HG03196 (cell line): ENCODE results near the gene FIG4.
"Not testable (repeated sequence)": the region's sequence is repeated elsewhere in the genome, so short reads cannot be mapped to it uniquely, and the experiment has no call there.

Source experiments
- ATAC-seq: cut with Tn5 transposase; IDR thresholded peaks from one replicate; pipeline ENCODE4 v1.9.1; 2021; ENCODE audit not compliant: unreplicated experiment

Gene FIG4

GRCh38 chr6:109690737-109691621, at the start of gene FIG4, which contains the start of gene AK9:
FIG4 (plus strand) TSS chr6:109691296; CDS start chr6:109691436, 140 bp downstream.
AK9 (minus strand) TSS chr6:109691202; CDS start chr6:109675745, 15,457 bp downstream.
- ATAC-seq = peak; percentile 96

GRCh38 chr6:109644131-109644530, 47.0 kb upstream of the FIG4 start:
- ATAC-seq = no peak

GRCh38 chr6:109653264-109653663, 37.8 kb upstream of the FIG4 start:
- ATAC-seq = no peak

GRCh38 chr6:109655761-109656262, 35.3 kb upstream of the FIG4 start:
- ATAC-seq = no peak

GRCh38 chr6:109660526-109661320, 30.4 kb upstream of the FIG4 start:
- no peak for ATAC-seq

GRCh38 chr6:109662192-109662591, 28.9 kb upstream of the FIG4 start:
- ATAC-seq = no peak

GRCh38 chr6:109669811-109670210, 21.3 kb upstream of the FIG4 start:
- ATAC-seq = no peak

GRCh38 chr6:109671733-109672132, 19.4 kb upstream of the FIG4 start:
- no peak for ATAC-seq

GRCh38 chr6:109672175-109672574, 18.9 kb upstream of the FIG4 start:
- ATAC-seq = no peak

GRCh38 chr6:109672839-109673238, 18.3 kb upstream of the FIG4 start:
- ATAC-seq = no peak

- ATAC-seq = no peak
These were observed 14.4 kb upstream of the FIG4 start for GRCh38 chr6:109676724-109677123.

GRCh38 chr6:109678240-109678639, 12.9 kb upstream of the FIG4 start:
- no peak for ATAC-seq

- not testable (repeated sequence) for ATAC-seq
These were observed 12.2 kb upstream of the FIG4 start for GRCh38 chr6:109678661-109679505.

GRCh38 chr6:109686566-109687265, 4.4 kb upstream of the FIG4 start:
- ATAC-seq = no peak

- ATAC-seq = no peak
These were observed 3.8 kb upstream of the FIG4 start for GRCh38 chr6:109687271-109687761.

GRCh38 chr6:109690373-109690736, 741 bp upstream of the FIG4 start:
- ATAC-seq = peak; percentile 46

GRCh38 chr6:109693111-109693510, 2.0 kb downstream of the FIG4 start:
- ATAC-seq = no peak

- ATAC-seq = no peak
These were observed 4.4 kb downstream of the FIG4 start for GRCh38 chr6:109695468-109695867.

- ATAC-seq = no peak
These were observed 5.3 kb downstream of the FIG4 start for GRCh38 chr6:109696355-109696754.

- no peak for ATAC-seq
These were observed 10.1 kb downstream of the FIG4 start for GRCh38 chr6:109701221-109701620.
